NCI-H1436 (cell line): Measurements from ENCODE around the gene AK4.
"Not testable (repeated sequence)": the region's sequence is repeated elsewhere in the genome, so short reads cannot be mapped to it uniquely, and the experiment has no call there.

Source experiments
- DNase-seq: peaks from one replicate; lab custom pipeline; 2025; lab: John Stamatoyannopoulos, UW

AK4 gene

GRCh38 chr1:65148178-65148547 is at the start of gene AK4:
Gene AK4 (plus strand): TSS chr1:65148203. CDS start chr1:65148408, 205 bp downstream.
- not testable (repeated sequence) for DNase-seq

GRCh38 chr1:65103807-65104206 is 44.2 kb upstream of the AK4 start:
- DNase-seq: no peak

- DNase-seq: no peak
Measured at GRCh38 chr1:65104854-65105534, 43.0 kb upstream of the AK4 start.

- DNase-seq: no peak
Measured at GRCh38 chr1:65105596-65105995, 42.4 kb upstream of the AK4 start.

- DNase-seq: no peak
Measured at GRCh38 chr1:65108025-65108642, 39.9 kb upstream of the AK4 start.

- no peak for DNase-seq
Measured at GRCh38 chr1:65109487-65109886, 38.5 kb upstream of the AK4 start.

GRCh38 chr1:65112811-65113210 is 35.2 kb upstream of the AK4 start:
- DNase-seq: no peak

GRCh38 chr1:65113298-65113697 is 34.7 kb upstream of the AK4 start:
- DNase-seq: no peak

- no peak for DNase-seq
Measured at GRCh38 chr1:65114322-65114721, 33.7 kb upstream of the AK4 start.

GRCh38 chr1:65119951-65120350 is 28.1 kb upstream of the AK4 start:
- DNase-seq: no peak

GRCh38 chr1:65129104-65129503 is 18.9 kb upstream of the AK4 start:
- not testable (repeated sequence) for DNase-seq

- no peak for DNase-seq
Measured at GRCh38 chr1:65138524-65138923, 9.5 kb upstream of the AK4 start.

- not testable (repeated sequence) for DNase-seq
Measured at GRCh38 chr1:65139793-65140192, 8.2 kb upstream of the AK4 start.

GRCh38 chr1:65141394-65141793 is 6.6 kb upstream of the AK4 start:
- no peak for DNase-seq

GRCh38 chr1:65141918-65142317 is 6.1 kb upstream of the AK4 start:
- no peak for DNase-seq

GRCh38 chr1:65143112-65143658 is 4.8 kb upstream of the AK4 start:
- DNase-seq: not testable (repeated sequence)

- DNase-seq: no peak
Measured at GRCh38 chr1:65146908-65147423, 1.0 kb upstream of the AK4 start.

- DNase-seq: peak; percentile 24
Measured at GRCh38 chr1:65147424-65148177, 402 bp upstream of the AK4 start.

- peak; percentile 36 for DNase-seq
Measured at GRCh38 chr1:65148548-65149350, 746 bp downstream of the AK4 start.

GRCh38 chr1:65149351-65150107 is 1.5 kb downstream of the AK4 start:
- no peak for DNase-seq

- no peak for DNase-seq
Measured at GRCh38 chr1:65150108-65150463, 2.1 kb downstream of the AK4 start.
